Measurements from ENCODE around the gene MSI1.

The MSI1 gene

DNA sequence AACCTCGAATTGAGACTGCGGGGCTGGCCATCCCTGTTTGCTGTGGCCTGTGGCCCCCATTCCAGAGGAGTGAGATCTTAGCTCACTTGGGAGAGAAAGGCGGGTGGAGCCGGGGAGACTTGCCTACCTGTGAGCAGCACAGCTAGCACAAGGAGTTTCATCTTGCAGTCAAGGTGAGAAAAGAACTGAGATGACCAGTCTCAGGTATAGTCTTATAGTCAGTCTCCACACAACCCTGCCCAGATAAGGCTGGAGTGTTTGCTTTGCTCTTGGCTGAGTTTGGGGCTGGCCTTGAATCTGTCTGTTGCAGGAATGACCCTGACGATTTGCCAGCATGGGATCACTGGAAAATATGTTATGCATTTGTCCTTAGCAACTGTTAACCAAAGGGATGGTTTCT, 41.4 kb downstream of the MSI1 start, which contains the start of gene PLA2G1B:
TSS of gene PLA2G1B (minus strand) at position 187 of the 400 bp plus-strand sequence. CDS start at position 161, 26 bp downstream.
- H3K9me3 ChIP-seq (ENCODE audit: control insufficient read depth, low read length): no peaks in the 10 kb centered on the region
- no peak within 1 kb of the TSS for H3K4me3 ChIP-seq (ENCODE audit: insufficient read depth, low read depth, low read length, poor library complexity, severe bottlenecking)
- no peaks in the 10 kb centered on the region for H3K27me3 ChIP-seq (replicated peaks; ENCODE audit: control insufficient read depth, insufficient read depth, low read length, poor library complexity, severe bottlenecking)
- H3K36me3 ChIP-seq (ENCODE audit: control insufficient read depth, insufficient read depth, low read length): no peaks in the 10 kb centered on the region
- H3K4me1 ChIP-seq (ENCODE audit: control insufficient read depth, insufficient read depth, low read length, poor library complexity, severe bottlenecking): no peaks in the 10 kb centered on the region
- DNase-seq: no peak
- no peak within 1 kb of the TSS for H3K27ac ChIP-seq (ENCODE audit: insufficient read depth, low read length, poor library complexity, severe bottlenecking)

DNA sequence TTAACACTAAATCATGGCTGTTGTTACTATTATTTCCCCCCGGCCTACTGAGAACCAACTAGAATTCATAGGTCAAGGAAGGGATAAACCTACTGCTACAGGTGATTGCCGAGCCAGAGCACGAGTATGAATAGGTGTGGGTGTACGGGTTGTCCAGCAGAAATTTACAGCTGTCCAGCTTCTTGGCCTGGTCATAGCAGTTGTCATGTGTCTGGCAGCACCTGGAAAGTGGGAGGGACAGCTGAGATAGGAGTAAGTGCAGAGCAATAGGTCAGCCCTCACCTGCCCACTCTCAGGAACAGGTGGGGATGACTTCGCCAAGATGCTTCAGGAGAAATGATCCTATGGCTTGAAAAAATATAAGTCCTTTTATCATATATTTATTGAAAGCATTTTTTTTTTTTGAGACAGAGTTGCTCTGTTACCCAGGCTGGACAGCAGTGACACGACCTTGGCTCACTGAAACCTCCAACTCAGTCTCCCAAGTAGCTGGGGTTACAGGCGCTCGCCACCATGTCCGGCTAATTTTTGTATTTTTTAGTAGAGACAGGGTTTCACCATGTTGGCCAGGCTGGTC, 44.0 kb downstream of the MSI1 start:
- H3K27me3 ChIP-seq (replicated peaks; ENCODE audit: control insufficient read depth, insufficient read depth, low read length, poor library complexity, severe bottlenecking): no peaks in the 10 kb centered on the region
- DNase-seq: no peak
- H3K4me3 ChIP-seq (ENCODE audit: insufficient read depth, low read depth, low read length, poor library complexity, severe bottlenecking): no peak overlapping the region
- H3K9me3 ChIP-seq (ENCODE audit: control insufficient read depth, low read length): no peaks in the 10 kb centered on the region
- no peaks in the 10 kb centered on the region for H3K4me1 ChIP-seq (ENCODE audit: control insufficient read depth, insufficient read depth, low read length, poor library complexity, severe bottlenecking)
- no peaks in the 10 kb centered on the region for H3K36me3 ChIP-seq (ENCODE audit: control insufficient read depth, insufficient read depth, low read length)
- H3K27ac ChIP-seq (ENCODE audit: insufficient read depth, low read length, poor library complexity, severe bottlenecking): no peak overlapping the region

DNA sequence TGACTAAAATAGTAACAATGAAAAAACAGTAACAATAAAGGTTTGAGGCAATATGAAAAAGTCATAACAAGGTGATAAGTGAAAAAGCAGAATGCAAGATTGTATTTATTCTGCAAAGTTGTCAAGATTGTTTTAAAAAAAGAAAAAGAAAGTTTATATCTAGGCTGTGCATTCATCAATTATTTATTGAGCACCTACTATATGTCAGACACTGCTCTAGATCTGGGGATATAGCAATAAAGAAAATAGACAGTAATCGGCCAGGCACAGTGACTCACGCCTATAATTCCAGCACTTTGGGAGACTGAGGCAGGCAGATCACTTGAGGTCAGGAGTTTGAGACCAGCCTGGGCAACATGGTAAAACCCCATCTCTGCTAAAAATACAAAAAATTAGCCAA, 45.2 kb downstream of the MSI1 start:
- Histone ChIP-seq H3K27me3 (replicated peaks; ENCODE audit: control insufficient read depth, insufficient read depth, low read length, poor library complexity, severe bottlenecking) (no peaks in the 10 kb centered on the region), H3K9me3 (ENCODE audit: control insufficient read depth, low read length) (no peaks in the 10 kb centered on the region), H3K36me3 (ENCODE audit: control insufficient read depth, insufficient read depth, low read length) (no peaks in the 10 kb centered on the region), H3K4me3 (ENCODE audit: insufficient read depth, low read depth, low read length, poor library complexity, severe bottlenecking) (no peak overlapping the region), H3K4me1 (ENCODE audit: control insufficient read depth, insufficient read depth, low read length, poor library complexity, severe bottlenecking) (no peaks in the 10 kb centered on the region), H3K27ac (ENCODE audit: insufficient read depth, low read length, poor library complexity, severe bottlenecking) (no peak overlapping the region)
- no peak for DNase-seq

DNA sequence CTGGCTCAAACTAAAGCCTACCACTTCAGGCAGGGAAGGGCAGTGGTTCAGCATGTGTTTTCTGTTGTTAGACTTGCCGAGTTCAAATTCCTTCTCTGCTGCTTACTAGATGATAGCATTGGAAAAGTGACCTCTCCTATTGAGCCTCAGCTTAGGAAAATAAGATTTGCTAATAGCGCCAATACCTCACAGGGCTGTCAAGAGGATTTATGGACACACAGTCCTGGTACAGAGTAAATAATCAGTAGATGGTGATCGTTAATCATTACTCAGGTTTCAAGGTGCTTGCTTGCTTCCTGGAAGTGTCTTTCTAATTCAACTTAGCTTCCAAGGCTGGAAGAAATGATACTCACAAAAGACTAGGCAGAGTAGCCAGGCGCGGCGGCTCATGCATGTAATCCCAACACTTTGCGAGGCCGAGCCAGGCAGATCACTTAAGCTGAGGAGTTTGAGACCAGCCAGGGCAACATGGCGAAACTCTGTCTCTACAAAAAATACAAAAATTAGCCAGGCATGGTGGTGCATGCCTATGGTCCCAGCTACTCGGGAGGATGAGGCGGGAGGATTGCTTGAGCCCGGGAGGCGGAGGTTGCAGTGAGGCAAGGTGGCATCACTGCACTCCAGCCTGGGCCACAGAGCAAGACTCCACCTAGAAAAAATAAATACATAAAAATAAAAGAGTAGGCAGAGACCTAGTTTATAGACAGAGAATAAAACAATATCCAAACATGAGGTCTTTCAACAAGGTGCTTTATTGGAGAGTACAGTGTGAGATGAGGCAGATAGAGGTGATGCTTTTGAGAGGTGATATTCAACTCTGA, 47.4 kb downstream of the MSI1 start:
- Histone ChIP-seq H3K27ac (ENCODE audit: insufficient read depth, low read length, poor library complexity, severe bottlenecking) (no peak overlapping the region), H3K9me3 (ENCODE audit: control insufficient read depth, low read length) (no peaks in the 10 kb centered on the region), H3K4me1 (ENCODE audit: control insufficient read depth, insufficient read depth, low read length, poor library complexity, severe bottlenecking) (no peaks in the 10 kb centered on the region), H3K27me3 (replicated peaks; ENCODE audit: control insufficient read depth, insufficient read depth, low read length, poor library complexity, severe bottlenecking) (no peaks in the 10 kb centered on the region), H3K4me3 (ENCODE audit: insufficient read depth, low read depth, low read length, poor library complexity, severe bottlenecking) (no peak overlapping the region), H3K36me3 (ENCODE audit: control insufficient read depth, insufficient read depth, low read length) (no peaks in the 10 kb centered on the region)
- DNase-seq: no peak

DNA sequence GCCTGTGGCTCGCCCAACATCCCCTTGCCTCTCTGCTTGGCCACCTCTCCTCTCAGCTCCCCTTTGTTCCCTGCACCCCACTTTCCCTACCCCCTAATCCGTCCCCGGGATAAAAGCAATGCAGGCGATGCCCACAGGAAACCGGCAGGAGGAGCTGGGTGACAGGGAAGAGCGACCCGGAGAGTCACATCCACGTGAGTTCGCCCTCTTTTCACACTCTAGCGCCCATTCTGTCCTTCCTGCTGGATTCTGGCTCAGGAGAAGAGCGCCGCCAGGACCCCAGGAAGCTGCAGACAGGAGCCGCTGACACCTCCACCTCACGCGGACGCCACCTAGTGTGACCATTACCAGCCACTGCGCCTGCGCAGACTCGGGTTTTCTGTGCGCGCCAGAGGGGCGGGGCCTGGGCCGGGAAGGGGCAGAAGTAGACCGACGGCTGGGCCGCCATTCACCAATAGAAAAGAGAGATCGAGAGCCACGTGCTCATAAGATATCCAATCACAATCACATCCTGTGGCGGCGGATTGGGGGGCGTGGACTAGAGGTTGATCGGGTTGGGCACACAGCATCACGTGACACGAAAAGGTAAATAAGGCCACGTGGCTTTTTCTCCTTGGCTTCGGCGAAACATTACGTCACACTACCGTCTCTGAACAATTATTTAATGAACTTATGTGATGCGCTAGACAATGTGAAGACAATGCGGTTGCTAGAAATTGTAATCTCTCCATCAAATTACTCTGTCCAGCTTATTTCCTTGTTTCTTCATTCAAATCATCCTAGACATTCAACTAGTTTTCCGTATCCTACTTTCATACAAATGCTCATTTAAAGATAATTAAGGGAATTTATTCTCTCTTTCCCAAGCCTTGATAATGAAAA, 51.5 kb downstream of the MSI1 start:
- DNase-seq: peak; percentile 99 to 100 (median 100)
- H3K9me3 ChIP-seq (ENCODE audit: control insufficient read depth, low read length): no peaks in the 10 kb centered on the region
- peak overlapping the region; percentile 65 for H3K4me3 ChIP-seq (ENCODE audit: insufficient read depth, low read depth, low read length, poor library complexity, severe bottlenecking)
- no peaks in the 10 kb centered on the region for H3K36me3 ChIP-seq (ENCODE audit: control insufficient read depth, insufficient read depth, low read length)
- no peaks in the 10 kb centered on the region for H3K27me3 ChIP-seq (replicated peaks; ENCODE audit: control insufficient read depth, insufficient read depth, low read length, poor library complexity, severe bottlenecking)
- no peaks in the 10 kb centered on the region for H3K4me1 ChIP-seq (ENCODE audit: control insufficient read depth, insufficient read depth, low read length, poor library complexity, severe bottlenecking)
- peak overlapping the region; percentile 82 for H3K27ac ChIP-seq (ENCODE audit: insufficient read depth, low read length, poor library complexity, severe bottlenecking)

DNA sequence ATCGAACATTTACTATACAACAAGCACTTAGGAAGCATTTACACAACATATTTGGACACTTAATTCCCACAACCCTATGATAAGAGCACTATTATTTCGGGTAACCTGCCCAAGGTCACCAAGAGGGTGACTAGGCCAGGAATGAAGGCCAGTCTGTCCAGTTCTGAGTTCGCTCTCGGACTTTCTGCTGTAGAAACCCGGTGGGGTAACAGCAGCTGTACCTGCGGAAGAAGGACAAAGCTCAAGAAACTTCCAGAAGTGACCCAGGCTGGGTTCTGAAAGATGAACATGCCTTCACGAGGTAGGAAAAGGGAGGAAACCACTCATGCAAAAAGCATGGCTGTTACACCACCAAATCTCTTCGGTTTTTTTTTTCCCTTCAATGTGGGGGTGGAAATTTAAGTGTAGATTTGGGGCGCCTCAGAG, 52.2 kb downstream of the MSI1 start:
- Histone ChIP-seq H3K9me3 (ENCODE audit: control insufficient read depth, low read length) (no peaks in the 10 kb centered on the region), H3K4me1 (ENCODE audit: control insufficient read depth, insufficient read depth, low read length, poor library complexity, severe bottlenecking) (no peaks in the 10 kb centered on the region), H3K27ac (ENCODE audit: insufficient read depth, low read length, poor library complexity, severe bottlenecking) (peak overlapping the region; percentile 82), H3K36me3 (ENCODE audit: control insufficient read depth, insufficient read depth, low read length) (no peaks in the 10 kb centered on the region), H3K4me3 (ENCODE audit: insufficient read depth, low read depth, low read length, poor library complexity, severe bottlenecking) (peak overlapping the region; percentile 65), H3K27me3 (replicated peaks; ENCODE audit: control insufficient read depth, insufficient read depth, low read length, poor library complexity, severe bottlenecking) (no peaks in the 10 kb centered on the region)
- no peak for DNase-seq

DNA sequence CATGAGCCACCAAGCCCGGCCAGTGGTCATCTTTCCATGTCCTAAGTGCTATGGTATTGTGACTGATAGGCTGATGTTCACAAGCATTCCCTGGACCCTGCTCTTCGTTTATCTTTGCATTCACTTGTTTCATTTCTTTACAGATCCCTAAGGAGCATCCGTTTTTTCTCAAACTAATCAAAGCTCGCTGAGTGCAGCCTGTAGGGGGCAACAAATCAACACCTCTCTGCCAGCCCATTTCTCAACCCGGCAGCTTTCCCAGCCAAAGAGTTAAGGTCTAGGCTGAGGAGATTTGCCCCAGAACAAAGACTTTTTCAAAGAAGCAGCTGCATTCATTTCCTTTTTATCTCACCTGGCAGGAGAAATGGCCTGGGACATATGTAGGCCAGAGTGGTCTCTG, 54.7 kb downstream of the MSI1 start:
- H3K4me1 ChIP-seq (ENCODE audit: control insufficient read depth, insufficient read depth, low read length, poor library complexity, severe bottlenecking): no peaks in the 10 kb centered on the region
- H3K9me3 ChIP-seq (ENCODE audit: control insufficient read depth, low read length): no peaks in the 10 kb centered on the region
- H3K36me3 ChIP-seq (ENCODE audit: control insufficient read depth, insufficient read depth, low read length): no peaks in the 10 kb centered on the region
- no peaks in the 10 kb centered on the region for H3K27me3 ChIP-seq (replicated peaks; ENCODE audit: control insufficient read depth, insufficient read depth, low read length, poor library complexity, severe bottlenecking)
- no peak overlapping the region for H3K4me3 ChIP-seq (ENCODE audit: insufficient read depth, low read depth, low read length, poor library complexity, severe bottlenecking)
- H3K27ac ChIP-seq (ENCODE audit: insufficient read depth, low read length, poor library complexity, severe bottlenecking): no peak overlapping the region
- DNase-seq: no peak

DNA sequence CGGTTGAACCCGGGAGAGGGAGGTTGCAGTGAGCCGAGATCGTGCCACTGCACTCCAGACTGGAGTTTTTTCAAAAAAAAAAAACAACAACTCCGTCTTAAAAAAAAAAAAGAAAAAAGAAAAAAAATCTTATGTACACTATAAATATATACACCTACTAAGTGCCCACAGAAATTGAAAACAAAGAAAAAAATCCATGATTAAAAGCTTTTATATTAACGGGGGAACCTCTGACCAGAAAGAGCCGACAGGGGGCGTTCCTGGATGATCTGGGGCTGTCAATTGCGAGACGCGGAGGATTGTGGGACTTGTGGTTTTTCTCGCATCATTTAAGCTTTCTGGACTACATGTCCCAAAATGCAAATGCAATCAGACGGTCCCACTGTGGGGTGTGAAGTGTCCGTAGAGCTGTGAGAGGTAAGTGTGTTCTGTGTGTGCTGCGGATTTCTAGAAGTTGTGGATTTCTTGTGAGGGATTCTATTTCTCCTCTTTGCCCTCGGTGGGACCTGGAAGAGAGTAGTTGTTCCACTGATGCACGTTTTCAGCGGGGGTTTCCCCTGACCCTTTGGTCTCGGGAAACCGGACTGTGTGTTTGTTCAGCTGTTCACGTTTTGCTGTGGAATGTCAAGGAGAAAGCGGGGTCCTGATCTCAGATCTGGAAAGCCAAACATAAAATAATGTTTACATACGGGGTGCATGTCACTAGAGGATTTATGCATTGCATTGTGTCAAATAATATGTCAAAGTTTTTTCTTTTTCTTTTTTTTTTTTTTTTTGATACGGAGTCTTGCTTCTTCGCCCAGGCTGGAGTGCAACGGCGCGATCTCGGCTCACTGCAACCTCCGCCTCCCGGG, 66.8 kb downstream of the MSI1 start, which contains the start of gene SIRT4:
TSS of gene SIRT4 (plus strand) at position 360 of the 854 bp plus-strand sequence. CDS start 1,241 bp downstream, outside the sequence.
- Histone ChIP-seq H3K4me1 (ENCODE audit: control insufficient read depth, insufficient read depth, low read length, poor library complexity, severe bottlenecking) (peaks cover 6% of the 10 kb centered on the region), H3K27ac (ENCODE audit: insufficient read depth, low read length, poor library complexity, severe bottlenecking) (peak within 1 kb of the TSS; percentile 65), H3K36me3 (ENCODE audit: control insufficient read depth, insufficient read depth, low read length) (no peaks in the 10 kb centered on the region), H3K4me3 (ENCODE audit: insufficient read depth, low read depth, low read length, poor library complexity, severe bottlenecking) (peak within 1 kb of the TSS; percentile 94), H3K27me3 (replicated peaks; ENCODE audit: control insufficient read depth, insufficient read depth, low read length, poor library complexity, severe bottlenecking) (no peaks in the 10 kb centered on the region), H3K9me3 (ENCODE audit: control insufficient read depth, low read length) (no peaks in the 10 kb centered on the region)
- DNase-seq: peak; percentile 74 to 84 (median 75)
